GM03348 (cell line): ENCODE measurements around the gene KLHL29.

Source experiments
- DNase-seq: peaks from one replicate; pipeline ENCODE4 v3.0.0; 2012; ENCODE audit warnings: low spot score

Gene KLHL29

DNA sequence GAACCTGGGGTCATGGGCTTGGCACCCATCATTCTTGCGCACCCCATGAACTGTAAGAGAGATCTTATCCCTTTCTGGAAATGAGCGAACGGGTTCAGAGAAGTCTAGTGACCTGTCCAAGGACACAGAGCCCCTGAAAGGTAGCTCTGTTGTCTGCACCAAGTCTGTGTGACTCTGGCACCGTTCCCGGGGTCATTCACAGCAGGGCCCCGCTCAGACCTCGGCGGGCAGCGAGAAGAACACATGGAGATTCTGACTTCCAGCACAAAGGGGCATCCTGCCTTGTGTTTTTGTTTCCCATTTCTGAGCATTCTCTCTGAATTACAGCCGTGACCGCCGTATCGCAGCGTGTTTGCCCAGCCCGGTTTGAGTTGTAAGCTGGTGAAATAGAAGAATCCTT is 231.7 kb downstream of the KLHL29 start:
- DNase-seq = no peak

DNA sequence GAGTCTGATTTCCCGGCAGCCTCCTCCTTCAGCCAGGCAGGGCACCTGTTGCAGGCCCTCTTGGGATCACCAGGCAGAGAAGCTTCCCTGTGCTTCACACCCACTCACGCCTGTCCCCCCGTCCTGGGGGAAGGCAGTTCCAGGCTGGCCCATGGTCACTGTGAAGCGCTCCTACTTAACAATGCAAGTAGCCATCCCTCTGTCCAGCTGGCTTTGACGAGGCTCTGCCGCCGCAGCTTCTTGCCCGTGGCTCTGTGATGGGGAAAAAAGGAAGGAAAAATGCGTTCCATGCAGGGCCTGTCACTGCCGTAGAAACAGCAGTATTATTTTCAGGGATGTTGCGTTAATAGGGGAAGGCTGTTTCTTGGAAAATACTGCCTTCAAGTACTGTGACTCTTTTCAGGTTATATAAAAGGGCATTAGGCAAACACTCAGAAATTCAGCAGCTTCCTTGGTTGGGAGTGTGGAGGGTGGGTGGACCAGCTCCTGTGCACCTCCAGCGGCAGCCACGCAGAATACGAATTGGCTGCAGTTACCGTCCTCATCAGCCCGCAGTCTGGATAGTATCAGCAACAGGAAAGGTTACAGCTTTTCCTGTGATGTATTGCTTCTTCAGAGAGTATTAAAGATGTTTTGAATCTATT is 232.3 kb downstream of the KLHL29 start:
- DNase-seq = peak; percentile 92

- DNase-seq = peak; percentile 37
Measured at GRCh38 chr2:23617811-23618215, 232.8 kb downstream of the KLHL29 start.

GRCh38 chr2:23618265-23618664 is 233.3 kb downstream of the KLHL29 start:
- DNase-seq = no peak

DNA sequence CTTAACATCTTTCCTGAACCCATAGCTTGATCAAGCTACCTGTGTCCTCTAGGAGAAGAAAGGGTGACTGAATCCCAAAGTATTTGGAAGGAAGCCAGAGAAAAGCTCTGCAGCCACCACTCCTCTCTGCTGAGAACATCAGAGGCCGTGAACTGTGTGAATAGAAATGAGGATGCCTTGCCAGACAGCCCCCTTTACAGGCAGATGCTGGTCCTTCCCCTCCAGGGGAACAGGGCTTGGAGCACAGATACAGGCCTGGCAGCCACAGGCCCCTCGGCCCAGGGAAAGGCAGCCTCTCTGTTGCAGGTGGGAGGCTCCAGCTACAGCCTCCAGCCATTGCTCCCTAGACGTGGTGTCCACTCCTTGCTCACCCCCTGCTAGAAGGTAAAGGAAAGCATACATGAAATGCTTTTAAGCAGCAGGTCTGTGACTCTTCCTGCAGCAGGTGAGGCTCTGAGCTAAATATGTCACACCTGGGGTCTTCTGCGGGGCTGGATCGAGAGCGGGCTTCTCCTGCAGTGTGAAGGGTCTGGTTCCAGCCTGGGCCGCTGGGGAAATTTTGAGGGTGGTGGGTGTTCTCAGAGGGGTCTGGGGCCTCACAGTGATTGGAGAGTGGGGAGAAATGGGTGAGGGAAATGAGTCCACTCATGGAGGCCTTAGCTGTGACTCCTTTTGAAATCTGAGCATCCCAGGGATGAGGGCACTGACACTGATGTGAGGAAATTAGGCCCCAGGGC is 234.0 kb downstream of the KLHL29 start:
- no peak for DNase-seq

DNA sequence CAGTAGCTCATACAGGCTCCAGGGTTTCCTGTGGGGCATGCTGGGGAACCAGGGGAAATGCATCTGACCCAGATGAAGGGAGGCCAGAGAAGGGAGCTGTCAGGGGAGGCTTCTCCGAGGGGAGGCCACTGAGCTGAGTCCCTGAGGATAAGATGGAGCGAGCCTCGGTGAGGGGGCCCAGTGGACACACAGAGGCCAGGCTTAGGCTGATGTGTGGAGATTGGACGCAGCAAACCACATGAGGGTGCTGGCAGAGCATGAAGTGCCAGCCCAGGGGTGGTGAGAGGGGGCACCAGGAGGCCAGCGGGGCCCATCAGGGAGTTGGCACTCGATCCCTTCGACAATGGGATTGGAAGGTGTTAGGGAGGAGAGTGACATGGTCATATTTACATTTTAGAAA is 235.0 kb downstream of the KLHL29 start:
- DNase-seq = no peak

DNA sequence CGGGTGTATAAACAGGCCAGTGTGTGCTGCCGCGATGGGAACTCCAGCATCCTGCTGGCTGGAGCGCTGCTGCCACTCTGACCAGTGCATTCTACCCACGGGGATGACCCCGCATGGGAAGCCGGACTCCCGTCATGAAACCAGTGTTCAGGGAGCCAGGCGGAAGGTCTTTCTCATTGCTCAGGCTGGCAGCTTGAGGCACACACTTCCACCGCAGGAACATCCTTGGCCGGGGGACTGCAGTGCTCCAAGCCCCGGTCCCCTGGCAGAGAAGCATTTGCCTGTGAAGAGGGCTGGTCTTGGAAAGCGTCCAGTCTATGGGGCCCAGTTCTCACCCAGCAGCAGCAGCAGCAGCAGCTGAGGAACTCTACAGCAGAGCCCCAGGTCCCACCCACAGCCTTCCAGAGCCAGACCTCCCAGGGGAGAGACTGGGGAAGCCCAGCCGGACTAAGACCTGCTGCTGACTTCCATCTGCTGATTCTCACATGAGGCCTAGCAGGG is 235.9 kb downstream of the KLHL29 start:
- no peak for DNase-seq

GRCh38 chr2:23621616-23622015 is 236.6 kb downstream of the KLHL29 start:
- DNase-seq = no peak

DNA sequence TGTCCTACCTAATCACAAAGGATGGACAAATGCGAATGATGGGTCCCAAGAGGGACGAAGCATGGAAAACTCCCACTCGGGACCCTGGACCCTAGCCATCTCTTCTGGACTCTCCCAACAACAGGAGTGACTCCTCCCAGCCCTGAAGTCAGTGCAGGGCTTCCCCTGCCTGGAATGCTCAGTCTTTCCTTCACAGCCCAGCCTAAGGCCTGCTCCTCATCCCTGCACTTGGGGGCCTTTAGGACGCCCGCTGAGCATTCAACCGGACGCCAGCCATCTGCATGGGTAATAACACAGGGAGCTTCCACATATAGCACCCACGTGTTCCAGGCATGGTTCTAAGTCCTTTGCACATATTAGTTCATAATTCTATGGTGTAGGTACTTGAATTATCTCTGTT is 237.5 kb downstream of the KLHL29 start:
- DNase-seq = no peak

GRCh38 chr2:23622966-23623675 is 238.1 kb downstream of the KLHL29 start:
- DNase-seq = no peak

- no peak for DNase-seq
Measured at GRCh38 chr2:23624378-23624777, 239.4 kb downstream of the KLHL29 start.

DNA sequence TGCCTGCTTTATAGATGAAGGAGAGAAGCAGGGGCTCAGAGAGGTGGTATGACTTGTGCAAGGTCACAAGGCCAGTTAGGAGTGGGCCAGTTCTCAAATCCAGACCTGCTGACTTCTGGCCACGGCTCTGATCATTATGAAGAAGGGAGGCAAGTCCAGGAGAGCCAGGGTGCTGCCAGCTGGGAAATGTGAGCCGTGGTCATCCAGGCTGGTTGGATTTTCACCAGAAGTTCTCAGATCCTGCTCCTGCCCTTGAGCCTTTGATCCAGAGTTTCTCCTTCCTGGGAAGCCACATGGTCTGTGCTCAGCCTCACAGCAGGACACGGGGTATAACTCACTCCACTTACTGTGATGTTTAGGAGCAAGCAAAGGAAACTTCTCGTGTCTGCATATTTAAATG is 239.9 kb downstream of the KLHL29 start:
- DNase-seq = no peak

- no peak for DNase-seq
Measured at GRCh38 chr2:23625726-23626125, 240.7 kb downstream of the KLHL29 start.

- no peak for DNase-seq
Measured at GRCh38 chr2:23626701-23627230, 241.8 kb downstream of the KLHL29 start.

DNA sequence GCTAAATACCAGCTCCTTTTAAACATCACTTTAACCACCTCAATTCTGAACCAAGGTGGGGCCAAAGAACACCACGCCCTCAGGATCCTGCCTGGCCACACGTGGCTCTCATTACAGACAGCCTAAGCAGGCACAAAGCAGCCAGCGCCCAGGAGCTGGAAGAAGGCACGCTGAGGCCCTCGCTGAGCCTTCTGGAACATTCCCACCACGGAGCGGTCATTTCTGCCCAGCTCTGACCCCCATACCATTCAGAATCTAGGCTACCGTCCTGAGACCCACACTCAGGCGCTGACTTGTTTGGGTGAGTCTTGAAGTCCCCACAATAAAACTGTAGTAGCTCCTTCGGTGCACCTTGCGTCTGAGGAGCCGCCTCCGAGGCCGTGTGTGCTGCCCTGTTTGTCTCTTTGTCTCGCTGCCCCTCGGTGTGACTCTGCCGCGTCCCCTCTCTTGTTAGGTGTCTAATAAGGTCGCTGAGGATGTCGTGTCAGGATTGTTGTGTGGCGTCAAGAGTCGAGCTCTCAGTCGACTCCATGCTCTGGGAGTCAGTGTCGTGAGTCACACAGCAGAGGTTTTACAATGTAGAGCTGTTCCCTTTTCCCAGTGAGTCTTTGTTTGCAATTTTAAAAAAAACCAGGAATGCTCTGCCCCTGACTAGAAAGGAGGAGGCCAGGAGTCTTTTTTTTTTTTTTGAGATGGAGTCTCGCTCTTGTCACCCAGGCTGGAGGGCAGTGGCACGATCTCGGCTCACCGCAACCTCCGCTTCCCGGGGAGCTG is 242.4 kb downstream of the KLHL29 start:
- no peak for DNase-seq

- no peak for DNase-seq
Measured at GRCh38 chr2:23628926-23629771, 244.2 kb downstream of the KLHL29 start.

DNA sequence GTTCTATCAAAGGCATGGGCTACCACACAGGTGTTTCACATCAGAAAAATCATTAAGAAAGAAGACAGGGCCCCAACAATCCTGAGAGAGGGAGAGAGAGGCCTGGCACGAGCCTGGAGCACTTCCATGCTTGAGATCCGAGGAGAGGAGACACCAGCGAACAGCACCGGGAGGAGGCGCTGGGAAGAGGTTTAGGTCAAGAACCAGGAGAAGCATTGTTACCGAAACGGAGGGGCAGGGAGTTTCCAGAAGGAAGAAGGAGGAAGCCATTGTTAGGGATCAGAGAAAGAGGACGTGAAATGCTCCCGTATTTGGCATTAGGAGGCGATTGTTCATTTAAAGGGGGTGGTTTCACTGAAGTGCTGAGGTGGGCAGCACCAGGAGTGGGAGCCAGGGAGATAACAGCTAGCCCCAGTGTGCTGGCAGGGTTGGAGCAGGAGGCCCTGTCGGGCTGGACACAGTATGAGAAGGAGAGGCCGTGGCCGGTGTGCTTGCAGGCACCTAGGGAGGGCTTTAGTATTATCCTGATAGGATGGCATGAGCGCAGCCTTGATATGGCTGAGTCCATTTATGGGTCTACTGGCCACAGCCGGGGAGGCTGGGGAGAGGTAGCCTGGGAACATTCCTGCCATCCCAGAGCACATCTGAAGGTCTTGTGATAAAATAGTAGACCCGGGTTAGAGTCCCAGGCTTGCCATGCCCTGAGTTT is 244.9 kb downstream of the KLHL29 start:
- no peak for DNase-seq

DNA sequence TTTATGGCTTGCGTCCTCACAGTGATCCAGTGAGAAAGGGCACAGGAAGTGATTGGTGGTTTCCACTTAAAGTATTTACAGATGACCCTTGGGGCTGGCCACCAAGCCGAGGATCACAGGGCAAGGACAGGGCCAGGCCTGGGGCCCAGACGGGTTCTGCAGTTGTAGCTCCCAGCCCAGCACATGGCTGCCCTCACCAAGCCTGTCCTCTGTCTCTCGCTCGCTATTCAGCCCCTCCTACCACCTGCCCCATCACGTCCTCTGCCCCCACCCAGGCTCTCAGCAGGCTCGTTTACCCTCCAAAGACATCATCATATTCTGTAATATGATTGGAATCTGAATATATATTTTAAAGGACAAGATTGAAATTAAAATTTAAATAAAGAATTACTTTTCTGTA is 246.0 kb downstream of the KLHL29 start:
- DNase-seq = no peak

DNA sequence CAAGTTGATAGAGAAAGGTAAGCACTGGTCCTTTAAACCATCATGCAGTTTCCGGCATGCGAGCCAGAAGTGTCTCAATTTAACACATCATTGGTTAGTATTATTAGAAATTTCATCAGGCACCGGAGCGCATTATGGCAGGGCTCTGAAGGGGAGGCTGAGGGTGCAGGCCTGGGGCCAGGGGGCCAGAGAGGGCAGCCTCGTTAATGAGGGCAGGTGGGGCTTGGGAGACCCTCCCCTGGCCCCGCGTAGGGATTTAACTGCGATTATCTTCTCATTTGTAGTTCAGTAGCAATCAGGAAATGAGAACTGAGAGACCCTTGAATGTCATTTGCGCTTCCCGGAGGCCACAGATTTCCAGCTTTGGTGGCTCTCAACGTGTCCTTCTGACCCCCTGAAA is 246.4 kb downstream of the KLHL29 start:
- no peak for DNase-seq

DNA sequence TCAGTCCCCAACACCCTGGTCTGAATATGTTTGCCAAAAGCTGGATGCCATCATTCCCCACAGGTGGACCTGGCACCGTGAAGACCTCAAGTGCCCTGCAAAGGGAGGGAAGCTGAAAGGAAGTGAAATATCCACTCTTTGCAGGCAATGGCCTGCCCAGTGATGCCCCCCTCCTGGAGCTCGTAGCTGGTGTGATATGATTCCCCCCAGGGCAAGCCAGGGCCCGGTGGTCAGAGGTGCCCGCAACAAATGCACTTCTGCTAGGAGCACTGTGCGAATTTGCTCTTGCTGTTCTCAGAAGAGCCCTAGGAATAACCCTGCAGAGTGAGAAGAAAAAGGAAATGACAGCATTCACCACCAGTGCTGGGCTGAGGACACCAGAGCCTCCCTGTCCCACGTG is 247.4 kb downstream of the KLHL29 start:
- DNase-seq = no peak
